Measurements from ENCODE around the gene CDKN2B.

DNA sequence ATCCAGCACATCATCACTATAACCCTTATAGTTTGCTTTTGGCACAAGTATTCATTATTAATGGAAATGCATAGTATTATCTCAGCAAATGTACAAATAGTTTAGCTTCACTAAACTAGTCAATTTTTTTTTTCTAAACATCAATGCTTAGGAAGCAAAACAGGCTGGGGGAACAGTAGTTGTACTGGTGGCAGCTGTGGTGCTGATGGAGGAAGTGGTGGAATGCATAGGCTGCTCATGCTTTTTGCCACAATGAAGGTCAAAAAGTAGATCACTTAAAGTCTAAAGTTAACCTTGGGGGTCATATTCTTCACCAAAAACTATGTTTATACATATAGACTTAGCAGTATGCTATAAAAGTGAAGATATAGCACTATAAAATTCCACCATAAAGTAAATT, 36.3 kb upstream of the CDKN2B start:
- TF ChIP-seq, protein P1, sequence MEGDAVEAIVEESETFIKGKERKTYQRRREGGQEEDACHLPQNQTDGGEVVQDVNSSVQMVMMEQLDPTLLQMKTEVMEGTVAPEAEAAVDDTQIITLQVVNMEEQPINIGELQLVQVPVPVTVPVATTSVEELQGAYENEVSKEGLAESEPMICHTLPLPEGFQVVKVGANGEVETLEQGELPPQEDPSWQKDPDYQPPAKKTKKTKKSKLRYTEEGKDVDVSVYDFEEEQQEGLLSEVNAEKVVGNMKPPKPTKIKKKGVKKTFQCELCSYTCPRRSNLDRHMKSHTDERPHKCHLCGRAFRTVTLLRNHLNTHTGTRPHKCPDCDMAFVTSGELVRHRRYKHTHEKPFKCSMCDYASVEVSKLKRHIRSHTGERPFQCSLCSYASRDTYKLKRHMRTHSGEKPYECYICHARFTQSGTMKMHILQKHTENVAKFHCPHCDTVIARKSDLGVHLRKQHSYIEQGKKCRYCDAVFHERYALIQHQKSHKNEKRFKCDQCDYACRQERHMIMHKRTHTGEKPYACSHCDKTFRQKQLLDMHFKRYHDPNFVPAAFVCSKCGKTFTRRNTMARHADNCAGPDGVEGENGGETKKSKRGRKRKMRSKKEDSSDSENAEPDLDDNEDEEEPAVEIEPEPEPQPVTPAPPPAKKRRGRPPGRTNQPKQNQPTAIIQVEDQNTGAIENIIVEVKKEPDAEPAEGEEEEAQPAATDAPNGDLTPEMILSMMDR (conservative IDR thresholded peaks at IDR 0.05; ENCODE audit: low read length), result no peak
- no peak for TF ChIP-seq EZH2phosphoT487 (IDR thresholded peaks at IDR 0.05; ENCODE audit: borderline replicate concordance, low read depth, low read length)
